ENCODE results near the gene POLR2L. TPM values are rescaled to one million over a fixed set of nuclear protein-coding genes. Genes with fewer than 3 reads are reported as not detected.

The POLR2L gene
- total and polyA plus RNA-seq, 2 of the 13 experiments (the other 11 are each of a cell fraction or from before 2014, with no cell fraction given), result 104 to 114 TPM

DNA sequence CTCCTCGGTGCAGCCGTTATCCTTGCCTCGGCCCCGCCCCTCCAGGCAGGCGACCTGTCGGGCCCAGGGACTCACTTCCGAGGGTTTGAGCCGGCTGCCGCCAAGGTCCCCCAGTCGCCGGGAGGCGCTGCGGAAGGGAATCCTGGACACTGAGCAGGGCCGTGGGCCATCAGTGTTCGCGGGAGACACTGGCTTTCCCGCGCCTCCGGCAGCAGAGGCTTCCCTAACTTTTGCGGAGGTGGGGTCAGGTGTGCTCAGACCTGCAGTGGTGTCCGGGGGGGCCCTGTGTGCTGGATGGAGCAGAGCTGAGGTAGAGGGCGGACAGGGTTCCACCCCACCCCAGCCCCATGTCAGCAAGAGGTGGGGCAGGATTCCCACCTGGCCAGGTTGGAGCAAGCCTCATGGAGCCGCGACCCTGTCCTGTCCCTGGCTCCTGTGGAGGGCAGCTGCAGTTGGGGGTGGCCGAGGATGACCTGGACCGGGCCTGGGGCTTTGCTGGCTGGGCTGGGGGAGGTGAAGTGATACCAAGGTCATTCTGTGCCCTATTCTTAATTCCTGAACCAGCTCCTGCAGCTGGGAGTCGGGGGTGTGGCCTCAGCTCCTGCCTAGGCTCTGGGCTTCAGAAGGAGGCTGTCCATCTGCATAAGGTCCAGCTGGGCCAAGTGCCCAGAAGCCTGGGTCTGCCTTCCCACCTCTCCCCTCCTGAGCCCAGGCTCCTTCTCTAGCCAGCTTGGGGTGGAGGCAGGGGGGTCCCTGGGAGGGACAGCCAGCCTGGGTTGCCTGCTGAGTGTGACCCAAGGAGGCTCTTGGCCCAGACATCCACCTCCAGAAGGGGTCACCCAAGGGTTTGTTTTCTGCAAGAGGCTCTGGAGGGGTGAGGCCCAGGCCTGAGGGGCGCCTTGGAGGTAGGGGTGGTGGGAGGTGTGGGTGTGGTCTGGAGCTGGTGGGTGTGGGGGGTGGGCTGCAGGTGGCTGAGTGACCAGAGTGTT is 8.7 kb upstream of the POLR2L start (continued):
- TF ChIP-seq STAG1 (CRISPR knock-in tag; IDR thresholded peaks at IDR 0.05) (peak; percentile 26; the same call in 1 of the 2 replicates), SRSF9 (IDR thresholded peaks at IDR 0.05; ENCODE audit: borderline replicate concordance, insufficient read depth, low read depth, low read length, poor library complexity, severe bottlenecking) (no peak), STAT5B (CRISPR knock-in tag; IDR thresholded peaks at IDR 0.05) (no peak), ZNF24 (IDR thresholded peaks at IDR 0.05) (no peak), AGO2 (optimal IDR thresholded peaks at IDR 0.05; ENCODE audit: low read depth, low read length) (peak; percentile 12), RFX5 (IDR thresholded peaks at IDR 0.05; ENCODE audit: low read depth, low read length) (no peak)

GRCh38 chr11:849951-850774 is 7.8 kb upstream of the POLR2L start:
- in situ Hi-C loops (cut with HindIII; ENCODE audit: extremely low pct_ligation_motif_present, low pct_unique_long_range_greater_than_20kb) (no loop called here), intact Hi-C loops (cut with micrococcal nuclease; ENCODE audit: unreplicated experiment) (no loop called here)
- H3K4me2 ChIP-seq (ENCODE audit: low read depth, low read length), result no peak overlapping the region
- H3K27ac ChIP-seq (ENCODE audit: extremely low read length, insufficient read depth, low read length), result no peak overlapping the region
- H2AFZ ChIP-seq (ENCODE audit: low read length), result no peak overlapping the region
- WGBS (ENCODE audit: low lambda C conversion rate), result 98% methylated on average over 66 of the region's 97 CpGs
- DNase-seq (ENCODE audit: low spot score), result no peak
- CTCF ChIA-PET (ENCODE audit: low intra/inter-chr PET ratio, low total read pairs), result no interaction called here
- peaks cover 12% of the 10 kb centered on the region for H3K4me1 ChIP-seq (ENCODE audit: insufficient read depth, low read length)
- no peak for ATAC-seq
- H3K9me3 ChIP-seq (ENCODE audit: low read length), result no peaks in the 10 kb centered on the region
- no peak overlapping the region for H3K4me3 ChIP-seq (replicated peaks in 1 of 3; ENCODE audit: insufficient read depth in 1 of 3, low read depth in 2 of 3, low read length in 3 of 3)
- H3K36me3 ChIP-seq (replicated peaks in 1 of 2; ENCODE audit: control insufficient read depth in 1 of 2, insufficient read depth in 2 of 2, low read length in 2 of 2), result no peaks in the 10 kb centered on the region; a peak in 2 of 5 replicates
- 0 out of 2 replicates have a peak, but pooled peaks cover 4% of the 10 kb centered on the region for H4K20me1 ChIP-seq (ENCODE audit: insufficient read depth, low read length)
- FAIRE-seq, result no peak
- no peaks in the 10 kb centered on the region for H3K27me3 ChIP-seq (ENCODE audit: control insufficient read depth in 1 of 2, insufficient read depth in 2 of 2, low read length in 2 of 2)
- no peak overlapping the region for H3K9ac ChIP-seq (ENCODE audit: insufficient read depth, low read depth, low read length)
- POLR2A ChIA-PET, result no interaction called here
- no peaks in the 10 kb centered on the region for H3K79me2 ChIP-seq (ENCODE audit: insufficient read depth, low read length)
- BruUV-seq (replicated peaks), result no TSS peak
- TF ChIP-seq RXRB (CRISPR knock-in tag; IDR thresholded peaks at IDR 0.05; ENCODE audit: borderline replicate concordance) (no peak), KLF9 (CRISPR knock-in tag; IDR thresholded peaks at IDR 0.05; ENCODE audit: low read depth) (no peak), ZNF816 (CRISPR knock-in tag; IDR thresholded peaks at IDR 0.05; ENCODE audit: borderline replicate concordance) (no peak), ZNF563 (CRISPR knock-in tag; IDR thresholded peaks at IDR 0.05) (no peak), CEBPB (IDR thresholded peaks at IDR 0.05; ENCODE audit: borderline replicate concordance, low read depth, low read length) (no peak), KAT2B (IDR thresholded peaks at IDR 0.05; ENCODE audit: borderline replicate concordance, low read depth, low read length) (no peak), NFIB (CRISPR knock-in tag; IDR thresholded peaks at IDR 0.05; ENCODE audit: borderline replicate concordance) (no peak), ATF1 (CRISPR knock-in tag; IDR thresholded peaks at IDR 0.05) (no peak), ZNF768 (CRISPR knock-in tag; IDR thresholded peaks at IDR 0.05) (no peak), ZNF781 (CRISPR knock-in tag; IDR thresholded peaks at IDR 0.05; ENCODE audit: borderline replicate concordance, not compliant biosample characterization) (no peak)
- TF ChIP-seq, protein P1, sequence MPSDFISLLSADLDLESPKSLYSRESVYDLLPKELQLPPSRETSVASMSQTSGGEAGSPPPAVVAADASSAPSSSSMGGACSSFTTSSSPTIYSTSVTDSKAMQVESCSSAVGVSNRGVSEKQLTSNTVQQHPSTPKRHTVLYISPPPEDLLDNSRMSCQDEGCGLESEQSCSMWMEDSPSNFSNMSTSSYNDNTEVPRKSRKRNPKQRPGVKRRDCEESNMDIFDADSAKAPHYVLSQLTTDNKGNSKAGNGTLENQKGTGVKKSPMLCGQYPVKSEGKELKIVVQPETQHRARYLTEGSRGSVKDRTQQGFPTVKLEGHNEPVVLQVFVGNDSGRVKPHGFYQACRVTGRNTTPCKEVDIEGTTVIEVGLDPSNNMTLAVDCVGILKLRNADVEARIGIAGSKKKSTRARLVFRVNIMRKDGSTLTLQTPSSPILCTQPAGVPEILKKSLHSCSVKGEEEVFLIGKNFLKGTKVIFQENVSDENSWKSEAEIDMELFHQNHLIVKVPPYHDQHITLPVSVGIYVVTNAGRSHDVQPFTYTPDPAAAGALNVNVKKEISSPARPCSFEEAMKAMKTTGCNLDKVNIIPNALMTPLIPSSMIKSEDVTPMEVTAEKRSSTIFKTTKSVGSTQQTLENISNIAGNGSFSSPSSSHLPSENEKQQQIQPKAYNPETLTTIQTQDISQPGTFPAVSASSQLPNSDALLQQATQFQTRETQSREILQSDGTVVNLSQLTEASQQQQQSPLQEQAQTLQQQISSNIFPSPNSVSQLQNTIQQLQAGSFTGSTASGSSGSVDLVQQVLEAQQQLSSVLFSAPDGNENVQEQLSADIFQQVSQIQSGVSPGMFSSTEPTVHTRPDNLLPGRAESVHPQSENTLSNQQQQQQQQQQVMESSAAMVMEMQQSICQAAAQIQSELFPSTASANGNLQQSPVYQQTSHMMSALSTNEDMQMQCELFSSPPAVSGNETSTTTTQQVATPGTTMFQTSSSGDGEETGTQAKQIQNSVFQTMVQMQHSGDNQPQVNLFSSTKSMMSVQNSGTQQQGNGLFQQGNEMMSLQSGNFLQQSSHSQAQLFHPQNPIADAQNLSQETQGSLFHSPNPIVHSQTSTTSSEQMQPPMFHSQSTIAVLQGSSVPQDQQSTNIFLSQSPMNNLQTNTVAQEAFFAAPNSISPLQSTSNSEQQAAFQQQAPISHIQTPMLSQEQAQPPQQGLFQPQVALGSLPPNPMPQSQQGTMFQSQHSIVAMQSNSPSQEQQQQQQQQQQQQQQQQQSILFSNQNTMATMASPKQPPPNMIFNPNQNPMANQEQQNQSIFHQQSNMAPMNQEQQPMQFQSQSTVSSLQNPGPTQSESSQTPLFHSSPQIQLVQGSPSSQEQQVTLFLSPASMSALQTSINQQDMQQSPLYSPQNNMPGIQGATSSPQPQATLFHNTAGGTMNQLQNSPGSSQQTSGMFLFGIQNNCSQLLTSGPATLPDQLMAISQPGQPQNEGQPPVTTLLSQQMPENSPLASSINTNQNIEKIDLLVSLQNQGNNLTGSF (CRISPR knock-in tag; IDR thresholded peaks at IDR 0.05), result no peak
